GM18909 (cell line): ENCODE data around the gene VGLL2.
"Not testable (repeated sequence)": the region's sequence is repeated elsewhere in the genome, so short reads cannot be mapped to it uniquely, and the experiment has no call there.

Source experiments
- ATAC-seq: cut with Tn5 transposase; IDR thresholded peaks from one replicate; pipeline ENCODE4 v1.9.1; 2021; ENCODE audit warnings: mild to moderate bottlenecking; ENCODE audit not compliant: unreplicated experiment, poor library complexity

VGLL2 gene, protein sequence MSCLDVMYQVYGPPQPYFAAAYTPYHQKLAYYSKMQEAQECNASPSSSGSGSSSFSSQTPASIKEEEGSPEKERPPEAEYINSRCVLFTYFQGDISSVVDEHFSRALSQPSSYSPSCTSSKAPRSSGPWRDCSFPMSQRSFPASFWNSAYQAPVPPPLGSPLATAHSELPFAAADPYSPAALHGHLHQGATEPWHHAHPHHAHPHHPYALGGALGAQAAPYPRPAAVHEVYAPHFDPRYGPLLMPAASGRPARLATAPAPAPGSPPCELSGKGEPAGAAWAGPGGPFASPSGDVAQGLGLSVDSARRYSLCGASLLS

DNA sequence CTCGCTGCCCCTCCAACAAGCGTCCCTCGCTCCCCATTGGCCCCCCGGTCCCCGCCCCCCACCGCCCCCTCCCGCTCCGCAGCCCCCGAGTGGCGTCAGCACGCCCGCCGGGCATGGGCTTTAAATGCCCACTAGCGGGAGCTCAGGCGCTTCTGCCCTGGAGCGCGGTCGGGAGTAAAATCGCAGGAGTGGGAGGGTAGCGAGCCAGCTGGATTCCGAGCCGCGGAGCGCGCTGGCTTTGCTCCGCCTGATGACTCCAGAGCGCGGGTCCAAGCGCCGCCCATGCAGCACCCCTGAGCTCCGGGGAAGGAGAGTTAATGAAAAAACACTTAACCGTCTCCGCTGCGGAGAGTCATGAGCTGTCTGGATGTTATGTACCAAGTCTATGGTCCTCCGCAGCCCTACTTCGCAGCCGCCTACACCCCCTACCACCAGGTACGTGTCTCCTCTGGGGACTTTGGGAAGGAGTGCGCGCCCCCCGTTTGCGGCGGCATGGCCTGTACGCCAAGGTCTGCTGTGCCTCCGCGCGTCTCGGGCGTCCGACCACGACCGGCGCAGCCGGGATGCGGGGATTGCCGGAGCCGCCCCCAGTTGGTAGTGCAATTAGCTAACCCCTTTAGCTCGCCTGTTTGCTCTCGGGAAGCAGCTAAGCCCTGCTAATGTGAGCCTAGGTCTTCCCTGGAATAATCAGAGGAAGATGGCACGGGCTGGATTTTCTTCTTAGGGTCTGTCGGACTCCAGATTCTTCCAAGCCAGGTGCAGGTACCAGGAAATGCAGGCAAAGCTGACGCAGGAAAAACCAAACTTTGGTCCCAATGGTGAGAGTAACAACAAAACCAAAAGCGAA is at the start of gene VGLL2:
VGLL2 (plus strand) TSS at position 149 of the 847 bp plus-strand sequence; CDS start at position 355, 206 bp downstream.
- ATAC-seq: no peak

DNA sequence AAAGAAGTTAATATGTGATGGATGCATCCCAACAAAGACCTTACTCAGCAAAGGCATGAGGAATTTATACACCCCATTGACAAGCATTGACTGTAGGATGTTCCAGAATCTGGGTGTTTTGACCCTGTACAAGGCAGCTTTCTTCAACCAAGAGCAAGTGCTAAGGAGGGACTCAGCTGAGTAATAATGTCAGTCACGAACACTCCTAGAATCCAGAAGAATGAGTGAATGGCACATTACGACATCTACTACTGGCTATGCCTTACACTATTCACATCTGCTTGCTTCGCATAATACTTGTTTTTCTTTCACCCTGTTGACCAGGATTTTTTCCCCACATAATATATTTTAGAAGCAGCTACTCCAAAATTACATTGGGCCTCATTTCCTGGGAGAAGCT is 42.5 kb upstream of the VGLL2 start:
- ATAC-seq: no peak

DNA sequence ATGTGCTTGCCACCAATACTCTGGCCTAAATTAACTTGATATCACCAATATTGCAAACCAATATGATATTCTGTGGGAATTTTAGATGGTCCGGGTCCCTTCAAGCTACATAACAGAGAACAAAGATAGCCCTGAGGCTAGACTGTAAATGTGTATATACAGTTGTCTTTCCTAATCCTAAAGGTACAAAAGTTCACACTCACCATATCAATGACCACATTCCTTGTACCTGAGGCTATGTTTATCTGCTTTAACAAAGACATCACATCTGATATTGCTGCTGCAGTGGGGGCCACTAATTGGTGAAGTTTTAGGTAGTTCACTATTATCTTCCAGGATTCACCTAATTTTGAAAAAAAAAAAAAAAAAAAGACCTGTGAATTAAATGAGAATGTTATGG is 38.6 kb upstream of the VGLL2 start:
- ATAC-seq: no peak

DNA sequence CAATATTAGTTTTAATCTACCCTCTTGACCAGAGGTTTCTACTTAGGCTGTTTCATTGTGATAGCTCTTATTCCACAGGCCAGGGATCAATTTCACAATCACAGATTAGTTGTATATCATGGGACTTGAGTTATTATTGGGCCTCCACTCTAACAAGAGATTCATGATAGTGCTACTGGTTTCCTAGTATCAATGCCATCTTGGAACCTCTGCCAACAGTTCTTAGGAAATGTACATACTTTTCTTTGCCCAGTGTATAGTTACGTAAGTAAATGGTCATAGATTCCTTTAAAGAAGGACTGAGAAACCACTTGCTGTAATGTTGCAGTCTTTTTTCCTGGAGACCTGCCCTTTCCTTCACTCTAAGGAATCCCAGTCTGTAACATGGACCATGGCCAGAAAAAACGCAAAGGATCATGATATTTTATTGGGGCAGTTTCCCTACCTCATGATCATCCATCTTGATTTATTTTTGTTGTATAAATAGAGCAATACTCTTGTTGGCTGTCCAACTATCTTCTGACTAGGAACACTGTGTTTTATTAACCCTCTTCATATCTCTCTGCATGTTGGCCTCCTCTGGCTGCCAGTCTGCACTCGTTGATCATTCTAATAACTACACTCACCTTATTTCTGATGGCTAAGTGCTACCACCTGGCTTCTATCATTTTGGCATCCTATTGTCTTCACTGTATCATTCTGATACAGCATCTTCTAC is 38.0 kb upstream of the VGLL2 start:
- ATAC-seq: no peak

DNA sequence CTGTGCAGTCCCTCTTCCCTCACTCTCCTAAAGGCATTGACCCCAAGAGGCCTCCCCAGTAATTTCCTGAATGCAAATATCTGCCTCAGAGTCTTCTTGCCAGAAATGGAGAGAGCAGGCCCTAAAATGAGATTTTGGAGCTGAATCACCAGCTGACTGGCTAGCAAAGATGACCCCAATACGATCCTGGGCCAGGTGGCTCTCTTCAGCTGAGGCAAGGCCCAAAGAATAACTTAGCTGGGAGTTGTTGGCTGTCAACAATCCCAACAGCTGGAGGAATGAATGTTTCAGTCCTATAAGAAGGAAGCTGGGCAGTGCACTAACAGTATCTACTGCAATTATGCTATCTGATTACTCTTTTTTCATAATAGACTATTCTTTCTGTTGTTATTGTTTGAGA is 37.2 kb upstream of the VGLL2 start:
- no peak for ATAC-seq

DNA sequence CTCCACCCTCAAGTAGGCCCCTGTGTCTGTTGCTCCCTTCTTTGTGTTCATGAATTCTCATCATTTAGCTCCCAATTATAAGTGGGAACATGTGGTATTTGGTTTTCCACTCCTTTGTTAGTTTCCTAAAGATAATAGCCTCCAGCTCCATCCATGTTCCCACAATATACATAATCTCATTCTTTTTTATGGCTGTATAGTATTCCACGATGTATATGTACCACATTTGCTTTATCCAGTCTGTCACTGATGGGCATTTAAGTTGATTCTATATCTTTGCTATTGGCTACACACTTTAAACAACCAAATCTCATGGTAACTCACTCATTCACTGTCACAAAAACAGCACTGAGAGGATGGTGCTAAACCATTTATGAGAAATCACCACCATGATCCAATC is 35.5 kb upstream of the VGLL2 start:
- ATAC-seq: no peak

DNA sequence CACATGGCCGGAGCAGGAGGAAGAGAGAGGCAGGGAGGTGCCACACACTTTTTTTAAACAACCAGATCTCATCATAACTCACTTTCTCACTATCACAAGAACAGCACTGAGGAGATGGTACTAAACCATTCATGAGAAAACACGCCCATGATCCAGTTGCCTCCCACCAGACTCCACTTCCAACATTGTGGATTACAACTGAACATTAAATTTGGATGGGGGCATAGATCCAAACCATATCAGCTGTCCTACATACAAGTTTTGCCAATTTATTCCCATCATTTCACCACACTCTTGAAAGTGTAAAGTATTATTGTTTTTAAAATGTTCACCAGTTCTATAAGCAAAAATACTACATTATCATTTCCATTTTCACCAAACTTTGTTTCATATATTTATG is 33.9 kb upstream of the VGLL2 start:
- ATAC-seq: no peak

DNA sequence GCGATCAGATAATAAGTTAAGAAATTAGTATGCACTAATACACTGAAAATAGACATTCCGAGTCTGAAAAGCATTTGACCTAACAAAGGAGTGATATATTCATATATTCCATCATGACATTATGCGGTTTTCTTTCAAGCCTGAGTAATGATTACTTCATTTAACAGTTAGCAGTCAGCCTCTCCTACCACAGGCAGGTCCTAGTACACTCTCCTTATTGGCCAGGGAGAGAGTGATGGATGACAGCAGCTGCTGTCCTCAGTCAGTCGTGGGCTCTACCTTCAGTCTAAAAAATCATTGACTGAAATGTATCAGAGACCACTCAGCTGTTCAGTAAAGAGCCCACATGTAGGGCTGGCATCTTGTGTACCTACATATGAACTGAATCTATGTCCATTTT is 33.2 kb upstream of the VGLL2 start:
- no peak for ATAC-seq

DNA sequence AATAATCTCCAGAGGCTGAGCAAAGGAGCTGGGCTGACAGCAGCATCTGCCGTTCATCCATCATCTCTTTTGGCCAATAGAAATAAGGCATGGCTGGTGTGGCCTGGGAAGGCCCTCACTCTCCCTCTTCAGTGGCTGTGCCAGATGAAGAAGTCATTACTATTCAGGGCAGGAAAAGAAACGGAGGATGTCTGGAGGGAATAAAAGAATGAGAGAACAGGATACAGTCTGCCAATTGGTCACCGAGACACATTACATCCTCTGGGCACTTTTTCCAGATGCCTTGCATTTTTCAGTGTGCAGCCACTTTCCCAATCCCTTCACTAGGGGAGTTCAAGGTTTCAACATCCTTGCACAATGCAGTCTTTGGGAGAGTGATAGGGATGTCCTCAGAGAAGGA is 32.2 kb upstream of the VGLL2 start:
- ATAC-seq: no peak

DNA sequence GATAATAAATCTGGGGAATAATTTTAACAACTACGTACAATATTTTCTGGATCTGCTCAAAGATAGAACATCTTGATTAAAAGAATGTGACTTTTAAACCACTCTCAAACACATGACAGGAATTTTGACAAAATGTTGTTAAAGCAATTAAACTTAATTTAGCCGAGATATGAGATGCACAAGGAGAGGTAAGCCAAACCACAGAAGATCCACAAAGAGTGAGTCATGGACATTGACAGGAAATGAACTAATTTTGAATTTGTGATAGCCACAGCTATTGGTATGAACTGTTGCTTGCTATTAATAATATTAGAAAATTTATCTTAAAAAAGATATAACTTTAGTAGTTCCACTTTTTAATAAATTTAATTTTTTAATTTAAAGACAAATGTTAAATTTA is 27.8 kb upstream of the VGLL2 start:
- no peak for ATAC-seq

DNA sequence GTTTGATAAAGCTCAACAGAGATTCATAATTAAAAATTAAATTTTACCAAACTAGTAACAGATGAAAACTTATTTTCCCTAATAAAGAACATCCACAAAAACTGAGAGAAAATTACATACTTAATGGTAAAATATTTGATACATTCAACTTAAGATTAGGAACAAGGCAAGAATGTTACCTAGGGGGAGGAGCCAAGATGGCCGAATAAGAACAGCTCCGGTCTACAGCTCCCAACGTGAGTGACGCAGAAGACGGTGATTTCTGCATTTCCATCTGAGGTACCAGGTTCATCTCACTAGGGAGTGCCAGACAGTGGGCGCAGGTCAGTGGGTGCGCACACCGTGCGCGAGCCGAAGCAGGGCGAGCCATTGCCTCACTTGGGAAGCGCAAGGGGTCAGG is 20.8 kb upstream of the VGLL2 start:
- not testable (repeated sequence) for ATAC-seq

DNA sequence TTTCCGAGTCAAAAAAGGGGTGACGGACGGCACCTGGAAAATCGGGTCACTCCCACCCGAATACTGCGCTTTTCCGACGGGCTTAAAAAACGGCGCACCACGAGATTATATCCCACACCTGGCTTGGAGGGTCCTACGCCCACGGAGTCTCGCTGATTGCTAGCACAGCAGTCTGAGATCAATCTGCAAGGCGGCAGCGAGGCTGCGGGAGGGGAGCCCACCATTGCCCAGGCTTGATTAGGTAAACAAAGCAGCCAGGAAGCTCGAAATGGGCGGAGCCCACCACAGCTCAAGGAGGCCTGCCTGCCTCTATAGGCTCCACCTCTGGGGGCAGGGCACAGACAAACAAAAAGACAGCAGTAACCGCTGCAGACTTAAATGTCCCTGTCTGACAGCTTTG is 20.4 kb upstream of the VGLL2 start:
- ATAC-seq: not testable (repeated sequence)

DNA sequence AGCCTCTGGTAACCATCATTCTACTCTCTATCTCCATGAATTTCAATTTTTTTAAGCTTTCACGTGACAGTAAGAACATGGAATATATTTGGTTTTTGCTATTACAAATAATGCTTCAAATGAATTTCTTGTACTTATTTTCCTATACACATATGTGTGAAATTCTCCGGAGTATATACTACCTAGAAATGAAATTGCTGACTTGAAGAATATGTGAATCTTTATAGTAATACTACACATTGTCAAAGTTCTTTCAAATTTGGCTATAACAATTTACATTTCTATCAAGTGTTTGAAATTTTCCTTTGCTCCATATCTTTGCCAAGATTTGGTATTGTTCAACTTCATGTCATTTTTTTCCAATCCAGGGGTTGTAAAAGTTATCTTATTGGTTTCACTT is 11.6 kb upstream of the VGLL2 start:
- no peak for ATAC-seq

DNA sequence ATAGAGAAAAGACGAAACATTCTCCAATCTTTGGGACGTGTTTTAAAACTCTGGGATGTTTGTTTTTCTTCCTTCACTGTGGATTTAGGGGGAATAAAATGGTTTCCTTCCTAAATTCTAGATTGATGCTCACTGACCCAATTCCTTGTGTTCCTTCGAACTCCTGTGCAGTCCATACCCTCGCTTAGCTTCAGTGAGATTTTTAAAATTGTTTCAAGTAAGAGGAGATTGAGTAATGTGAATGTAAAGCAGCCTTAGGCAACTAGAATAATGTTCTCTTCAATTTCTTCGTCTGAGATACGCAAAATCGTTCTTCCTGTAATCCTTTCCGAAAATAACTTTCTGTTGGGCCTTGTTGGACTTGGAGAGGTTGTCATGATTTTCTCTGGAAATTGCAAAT is 2.6 kb upstream of the VGLL2 start:
- no peak for ATAC-seq

DNA sequence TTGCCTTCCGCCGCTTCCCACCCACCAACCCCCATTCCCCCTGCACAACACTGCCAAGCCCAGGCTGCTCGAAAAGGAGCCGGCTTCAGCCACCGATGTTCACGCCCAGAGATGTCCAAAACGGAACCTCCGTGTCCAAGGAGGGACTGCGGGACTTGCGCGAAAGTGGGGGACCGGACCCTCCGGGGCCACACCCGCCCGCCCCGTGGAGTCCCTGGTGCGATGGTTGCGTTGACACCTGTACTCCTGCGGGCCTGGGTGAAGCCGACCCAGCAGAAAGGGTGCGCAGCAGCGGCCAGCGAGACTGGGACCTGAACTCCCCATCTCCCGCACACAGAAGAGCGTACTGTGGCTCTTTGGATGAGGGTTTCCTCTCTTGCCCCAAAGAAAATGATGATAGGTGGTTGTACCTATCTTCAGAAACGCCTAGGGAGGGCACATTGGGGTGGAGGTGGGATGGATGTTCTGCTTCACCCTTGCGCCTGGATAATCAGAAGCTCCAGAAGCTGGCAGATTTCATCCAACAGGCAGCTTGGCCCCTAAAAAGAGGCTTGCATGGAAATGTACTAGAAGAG is 1.9 kb upstream of the VGLL2 start:
- no peak for ATAC-seq

DNA sequence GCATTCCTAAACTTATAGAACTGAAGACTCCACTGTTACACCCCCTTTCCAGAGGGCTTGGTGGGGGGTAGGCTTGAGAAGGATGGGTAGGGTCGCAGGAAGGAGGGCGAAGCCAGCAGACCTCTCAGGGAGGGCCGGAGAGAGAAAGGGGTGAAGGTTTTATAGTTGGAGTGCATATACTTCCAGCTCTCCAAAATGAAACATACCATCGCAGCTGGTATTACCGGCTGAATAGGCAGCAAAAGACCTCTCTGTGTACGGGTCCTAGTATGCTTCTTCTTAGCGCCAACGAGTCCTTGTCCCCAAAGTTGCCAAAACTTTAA is 1.0 kb upstream of the VGLL2 start:
- peak; percentile 14 for ATAC-seq

DNA sequence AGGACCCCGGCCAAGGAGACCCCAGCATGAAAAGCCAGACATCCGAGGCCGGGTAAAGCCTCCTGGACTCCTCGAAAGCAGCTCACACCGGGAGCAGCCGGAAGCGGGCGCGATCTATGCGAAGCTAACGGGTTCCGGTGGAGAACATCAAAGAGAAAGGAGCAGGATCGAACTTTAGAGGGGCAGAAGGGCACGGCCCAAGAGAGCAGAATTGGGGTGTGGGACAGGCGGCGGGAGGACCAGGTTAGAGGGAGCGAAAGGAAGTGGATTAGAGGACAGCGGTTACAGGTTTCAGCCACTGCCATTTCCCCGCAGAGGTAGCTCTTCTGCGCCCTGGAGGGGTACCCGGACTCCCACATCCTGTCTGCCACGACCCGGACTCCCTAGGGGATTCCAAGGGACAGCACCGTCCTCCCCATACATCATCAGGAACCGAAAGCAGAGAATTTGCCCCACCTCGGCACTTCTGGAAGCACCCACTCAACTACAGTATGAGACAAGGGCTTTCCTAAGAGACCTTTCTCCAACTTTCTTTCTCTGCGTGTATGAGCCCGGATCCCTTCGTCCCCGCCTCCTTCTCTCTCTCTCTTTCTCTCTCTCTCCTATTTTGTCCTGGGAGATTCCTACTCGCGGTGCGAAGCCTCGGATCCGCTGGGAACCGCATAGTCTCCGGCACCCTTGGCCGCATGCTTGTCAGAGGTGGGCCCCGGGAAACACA is 507 bp upstream of the VGLL2 start:
- ATAC-seq: peak; percentile 68

DNA sequence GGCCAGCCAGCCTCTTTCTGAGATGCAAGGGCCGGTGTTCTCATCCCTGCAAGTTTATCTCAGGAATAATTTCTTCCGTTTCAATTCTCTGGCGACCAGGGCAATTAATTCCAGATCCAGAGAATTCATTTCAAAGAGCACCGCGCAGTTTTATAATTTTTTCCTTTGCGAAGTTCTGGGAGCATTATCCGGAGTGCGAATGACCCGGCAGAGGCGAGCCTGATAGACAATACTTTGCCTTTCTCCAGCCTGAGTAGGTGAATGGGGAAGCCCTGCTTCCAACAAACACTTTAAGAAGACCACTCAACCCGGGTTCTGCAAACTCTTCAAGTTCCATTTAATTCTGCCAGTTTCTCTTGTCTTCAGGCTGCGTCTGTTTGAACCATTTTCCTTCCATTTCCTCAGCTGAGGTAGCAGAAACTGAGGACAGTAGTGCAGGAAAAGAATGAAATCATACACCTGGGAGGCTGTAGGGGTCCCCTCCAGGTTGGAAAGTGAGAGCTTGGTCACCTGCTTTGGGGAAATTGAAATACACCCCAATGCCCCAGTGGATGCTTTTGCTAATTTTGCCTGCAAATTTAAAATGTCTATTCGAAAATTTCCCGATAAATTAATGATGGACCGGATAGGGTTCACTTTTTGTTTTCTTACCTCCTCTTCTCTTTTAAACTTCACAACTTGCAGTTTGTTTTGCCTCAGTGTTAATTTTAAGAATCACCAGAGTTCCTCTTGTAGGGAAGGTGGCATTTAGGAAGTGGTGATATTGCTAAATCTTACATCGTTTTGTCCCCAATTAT is 1.1 kb downstream of the VGLL2 start:
- ATAC-seq: no peak

DNA sequence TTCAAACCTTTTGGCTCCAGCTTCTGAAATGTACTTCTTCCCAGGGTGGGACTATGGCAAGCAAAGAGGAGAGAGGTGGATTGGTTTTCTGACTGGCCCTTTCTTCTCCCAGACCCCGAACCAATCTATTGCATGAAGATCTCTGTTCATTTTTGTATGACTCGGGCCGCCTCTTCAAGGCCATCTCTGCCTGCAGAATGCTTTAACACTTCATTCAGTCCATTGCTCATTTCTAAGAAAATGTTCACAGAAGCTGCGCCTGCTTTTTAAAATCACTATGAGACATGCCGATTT is 1.6 kb downstream of the VGLL2 start:
- ATAC-seq: no peak
